Parathyroid adenoma (tissue), 2 donors: Measurements from ENCODE around the gene PCDHA1.
"Not testable (repeated sequence)": the region's sequence is repeated elsewhere in the genome, so short reads cannot be mapped to it uniquely, and the experiment has no call there.

Experiments
- H2AFZ ChIP-seq: fragments of 300-600 bp; sonication (generic); one replicate; pipeline ENCODE4 v1.7.0; 2017; ENCODE audit warnings: antibody characterized with exemption, mild to moderate bottlenecking
- H3K27ac ChIP-seq: fragments of 300-600 bp; sonication (generic); one replicate; pipeline ENCODE4 v1.7.0; 2017
- H3K27me3 ChIP-seq: fragments of 300-600 bp; sonication (generic); one replicate; pipeline ENCODE4 v1.7.0; 2017; ENCODE audit warnings: low read length; ENCODE audit not compliant: control insufficient read depth, insufficient read depth
- H3K36me3 ChIP-seq: fragments of 300-600 bp; sonication (generic); one replicate; pipeline ENCODE4 v1.7.0; 2017; ENCODE audit warnings: low read length; ENCODE audit not compliant: control insufficient read depth, insufficient read depth
- H3K4me1 ChIP-seq: fragments of 300-600 bp; sonication (generic); one replicate; pipeline ENCODE4 v1.7.0; 2017; ENCODE audit warnings: control low read depth
- H3K4me2 ChIP-seq: fragments of 300-600 bp; sonication (generic); one replicate; pipeline ENCODE4 v1.7.0; 2017; ENCODE audit warnings: low read length
- H3K4me3 ChIP-seq: fragments of 300-600 bp; sonication (generic); one replicate; pipeline ENCODE4 v1.7.0; 2017; ENCODE audit warnings: low read depth, low read length
- H3K79me2 ChIP-seq: fragments of 300-600 bp; sonication (generic); one replicate; pipeline ENCODE4 v1.7.0; 2017; ENCODE audit warnings: control low read depth
- H3K9ac ChIP-seq: fragments of 300-600 bp; sonication (generic); one replicate; pipeline ENCODE4 v1.7.0; 2017; ENCODE audit warnings: mild to moderate bottlenecking
- H3K9me3 ChIP-seq: fragments of 300-600 bp; sonication (generic); one replicate; pipeline ENCODE4 v1.7.0; 2017; ENCODE audit warnings: low read length; ENCODE audit not compliant: control insufficient read depth
- CTCF ChIP-seq: fragments of 300-600 bp; sonication (generic); IDR thresholded peaks from one replicate; pipeline ENCODE4 v1.7.0; 2017; ENCODE audit warnings: antibody characterized with exemption, mild to moderate bottlenecking
- donor health status: primary hyperparathyroidism.

PCDHA1 gene

GRCh38 chr5:140868721-140869554, 83.0 kb downstream of the PCDHA1 start, which contains the start of gene PCDHA11:
TSS of gene PCDHA11 (plus strand) at chr5:140868957. CDS start at chr5:140869104, 147 bp downstream.
- peaks cover 3% of the 10 kb centered on the region for H3K9me3 ChIP-seq
- peak within 1 kb of the TSS; percentile 3 for H3K4me3 ChIP-seq
- H3K4me2 ChIP-seq: no peak within 1 kb of the TSS
- no peaks in the 10 kb centered on the region for H3K4me1 ChIP-seq
- peak within 1 kb of the TSS; percentile 4 for H3K27ac ChIP-seq
- no peak within 1 kb of the TSS for H2AFZ ChIP-seq
- H3K9ac ChIP-seq: no peak within 1 kb of the TSS
- no peaks in the 10 kb centered on the region for H3K27me3 ChIP-seq
- TF ChIP-seq CTCF: peak; percentile 24
- no peaks in the 10 kb centered on the region for H3K36me3 ChIP-seq
- H3K79me2 ChIP-seq: no peaks in the 10 kb centered on the region

GRCh38 chr5:140869555-140869886, 83.6 kb downstream of the PCDHA1 start:
- H3K79me2 ChIP-seq: no peaks in the 10 kb centered on the region
- H3K36me3 ChIP-seq: no peaks in the 10 kb centered on the region
- peak overlapping the region; percentile 4 for H3K27ac ChIP-seq
- H3K4me1 ChIP-seq: no peaks in the 10 kb centered on the region
- H2AFZ ChIP-seq: no peak overlapping the region
- TF ChIP-seq CTCF: no peak
- H3K4me2 ChIP-seq: no peak overlapping the region
- H3K27me3 ChIP-seq: no peaks in the 10 kb centered on the region
- H3K9me3 ChIP-seq: peaks cover 3% of the 10 kb centered on the region
- H3K9ac ChIP-seq: no peak overlapping the region
- no peak overlapping the region for H3K4me3 ChIP-seq

- Histone ChIP-seq H3K27ac (no peak overlapping the region), H3K9me3 (peaks cover 3% of the 10 kb centered on the region), H3K4me2 (no peak overlapping the region), H3K36me3 (no peaks in the 10 kb centered on the region), H3K27me3 (no peaks in the 10 kb centered on the region), H3K79me2 (no peaks in the 10 kb centered on the region), H3K4me3 (no peak overlapping the region), H3K9ac (no peak overlapping the region), H2AFZ (no peak overlapping the region), H3K4me1 (no peaks in the 10 kb centered on the region)
- TF ChIP-seq CTCF: no peak
Observed at GRCh38 chr5:140870221-140871201, 84.6 kb downstream of the PCDHA1 start.

GRCh38 chr5:140875085-140876065, 89.4 kb downstream of the PCDHA1 start, which contains the start of gene PCDHA12:
TSS of gene PCDHA12 (plus strand) at chr5:140875308. CDS start at chr5:140875473, 165 bp downstream.
- no peak within 1 kb of the TSS for H3K4me3 ChIP-seq
- no peaks in the 10 kb centered on the region for H3K36me3 ChIP-seq
- H3K4me1 ChIP-seq: no peaks in the 10 kb centered on the region
- no peaks in the 10 kb centered on the region for H3K9me3 ChIP-seq
- no peaks in the 10 kb centered on the region for H3K27me3 ChIP-seq
- H3K9ac ChIP-seq: no peak within 1 kb of the TSS
- peak; percentile 31 for TF ChIP-seq CTCF
- peak within 1 kb of the TSS; percentile 62 for H3K27ac ChIP-seq
- peak within 1 kb of the TSS; percentile 65 for H2AFZ ChIP-seq
- H3K4me2 ChIP-seq: no peak within 1 kb of the TSS
- H3K79me2 ChIP-seq: no peaks in the 10 kb centered on the region

GRCh38 chr5:140876541-140877261, 90.8 kb downstream of the PCDHA1 start:
- H2AFZ ChIP-seq, H3K79me2 ChIP-seq, H3K9me3 ChIP-seq, H3K4me1 ChIP-seq, H3K9ac ChIP-seq, H3K27ac ChIP-seq, H3K27me3 ChIP-seq, H3K4me3 ChIP-seq, H3K36me3 ChIP-seq, H3K4me2 ChIP-seq: not testable (repeated sequence)
